ENCODE measurements around the gene GDAP1L1. TPM values are rescaled to one million over a fixed set of nuclear protein-coding genes. Genes with fewer than 3 reads are reported as not detected.
"Not testable (repeated sequence)": the region's sequence is repeated elsewhere in the genome, so short reads cannot be mapped to it uniquely, and the experiment has no call there.

GDAP1L1 gene
- total and polyA plus RNA-seq, 8 donors, result 0.25 to 1.5 (median 0.61) TPM; not detected in 3

- intact Hi-C loops (cut with DNase I; ENCODE audit: low total_unique reads), result no loop called here
- no peak overlapping the region for H3K27ac ChIP-seq
- TF ChIP-seq POLR2AphosphoS5 (IDR thresholded peaks at IDR 0.05), result no peak
- DNase-seq, result no peak
- no peaks in the 10 kb centered on the region for H3K4me1 ChIP-seq
- no peak overlapping the region for H3K4me3 ChIP-seq
- H3K9me3 ChIP-seq, result no peaks in the 10 kb centered on the region
- H3K27me3 ChIP-seq, result peaks cover 0 to 5% (median 0%) of the 10 kb centered on the region in 3 donors
- 83 to 94% (median 91%) methylated on average over 2 of the region's 2 CpGs for WGBS, 5 donors
- no peaks in the 10 kb centered on the region for H3K36me3 ChIP-seq
These were observed 72.8 kb downstream of the GDAP1L1 start for GRCh38 chr20:44319839-44320422.

GRCh38 chr20:44324343-44324742 is 77.2 kb downstream of the GDAP1L1 start:
- Histone ChIP-seq H3K27me3 (peaks cover 0 to 35% (median 9%) of the 10 kb centered on the region in 3 donors), H3K4me1 (peaks cover 0 to 7% (median 6%) of the 10 kb centered on the region in 4 donors), H3K4me3 (no peak overlapping the region), H3K36me3 (no peaks in the 10 kb centered on the region), H3K9me3 (no peaks in the 10 kb centered on the region), H3K27ac (no peak overlapping the region)
- WGBS, 5 donors, result 0 to 17% (median 13%) methylated on average over 1 of the region's 1 CpG
- TF ChIP-seq POLR2A (IDR thresholded peaks at IDR 0.05) (no peak), POLR2AphosphoS5 (IDR thresholded peaks at IDR 0.05) (no peak), EP300 (IDR thresholded peaks at IDR 0.05) (no peak)
- TF ChIP-seq, protein P1, sequence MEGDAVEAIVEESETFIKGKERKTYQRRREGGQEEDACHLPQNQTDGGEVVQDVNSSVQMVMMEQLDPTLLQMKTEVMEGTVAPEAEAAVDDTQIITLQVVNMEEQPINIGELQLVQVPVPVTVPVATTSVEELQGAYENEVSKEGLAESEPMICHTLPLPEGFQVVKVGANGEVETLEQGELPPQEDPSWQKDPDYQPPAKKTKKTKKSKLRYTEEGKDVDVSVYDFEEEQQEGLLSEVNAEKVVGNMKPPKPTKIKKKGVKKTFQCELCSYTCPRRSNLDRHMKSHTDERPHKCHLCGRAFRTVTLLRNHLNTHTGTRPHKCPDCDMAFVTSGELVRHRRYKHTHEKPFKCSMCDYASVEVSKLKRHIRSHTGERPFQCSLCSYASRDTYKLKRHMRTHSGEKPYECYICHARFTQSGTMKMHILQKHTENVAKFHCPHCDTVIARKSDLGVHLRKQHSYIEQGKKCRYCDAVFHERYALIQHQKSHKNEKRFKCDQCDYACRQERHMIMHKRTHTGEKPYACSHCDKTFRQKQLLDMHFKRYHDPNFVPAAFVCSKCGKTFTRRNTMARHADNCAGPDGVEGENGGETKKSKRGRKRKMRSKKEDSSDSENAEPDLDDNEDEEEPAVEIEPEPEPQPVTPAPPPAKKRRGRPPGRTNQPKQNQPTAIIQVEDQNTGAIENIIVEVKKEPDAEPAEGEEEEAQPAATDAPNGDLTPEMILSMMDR (IDR thresholded peaks at IDR 0.05), result no peak
- peak in 1 of 2 donors; percentile 16 for DNase-seq
- intact Hi-C loops (cut with DNase I; ENCODE audit: low total_unique reads), result no loop called here

- intact Hi-C loops (cut with DNase I; ENCODE audit: low total_unique reads), result no loop called here
- no peak for TF ChIP-seq EP300 (IDR thresholded peaks at IDR 0.05)
- TF ChIP-seq, protein P1 (IDR thresholded peaks at IDR 0.05), result no peak
- no peak for TF ChIP-seq POLR2A (IDR thresholded peaks at IDR 0.05)
- TF ChIP-seq POLR2AphosphoS5 (IDR thresholded peaks at IDR 0.05), result no peak
- peak overlapping the region; percentile 35 to 48 (median 39) for H3K4me3 ChIP-seq
- H3K4me1 ChIP-seq, result peaks cover 0 to 7% (median 6%) of the 10 kb centered on the region in 4 donors
- WGBS, 5 donors, result 11 to 24% (median 13%) methylated on average over 20 to 50 of the region's 50 CpGs
- peak in 1 of 2 donors; percentile 48 for DNase-seq
- H3K36me3 ChIP-seq, result no peaks in the 10 kb centered on the region
- peaks cover 0 to 53% (median 9%) of the 10 kb centered on the region in 3 donors for H3K27me3 ChIP-seq
- no peaks in the 10 kb centered on the region for H3K9me3 ChIP-seq
- no peak overlapping the region for H3K27ac ChIP-seq
These were observed 79.5 kb downstream of the GDAP1L1 start for GRCh38 chr20:44326391-44327159.

DNA sequence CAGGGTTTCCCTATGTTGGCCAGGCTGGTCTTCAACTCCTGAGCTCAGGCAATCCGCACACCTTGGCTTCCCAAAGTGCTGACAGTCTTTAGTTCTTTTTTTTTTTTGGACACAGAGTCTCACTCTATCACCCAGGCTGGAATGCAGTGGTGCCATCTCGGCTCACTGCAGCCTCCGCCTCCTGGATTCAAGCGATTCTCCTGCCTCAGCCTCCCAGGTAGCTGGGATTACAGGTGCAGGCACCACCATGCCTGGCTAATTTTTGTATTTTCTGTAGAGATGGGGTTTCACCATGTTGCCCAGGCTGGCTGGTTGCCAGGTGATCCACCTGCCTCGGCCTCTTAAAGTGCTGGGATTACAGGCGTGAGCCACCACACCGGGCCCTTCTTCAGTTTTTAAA is 80.6 kb downstream of the GDAP1L1 start:
- intact Hi-C loops (cut with DNase I; ENCODE audit: low total_unique reads); H3K9me3 ChIP-seq; H3K4me1 ChIP-seq; H3K36me3 ChIP-seq; DNase-seq; H3K4me3 ChIP-seq; H3K27ac ChIP-seq: not testable (repeated sequence)
- H3K27me3 ChIP-seq, result peaks cover 0 to 56% (median 9%) of the 10 kb centered on the region in 3 donors
- WGBS, 5 donors, result 86 to 94% (median 88%) methylated on average over 7 of the region's 7 CpGs

GRCh38 chr20:44328428-44328827 is 81.3 kb downstream of the GDAP1L1 start:
- no peak for TF ChIP-seq POLR2A (IDR thresholded peaks at IDR 0.05)
- Histone ChIP-seq H3K36me3 (no peaks in the 10 kb centered on the region), H3K4me3 (no peak overlapping the region), H3K9me3 (no peaks in the 10 kb centered on the region), H3K27me3 (peaks cover 0 to 56% (median 9%) of the 10 kb centered on the region in 3 donors), H3K27ac (no peak overlapping the region), H3K4me1 (peaks cover 0 to 7% (median 6%) of the 10 kb centered on the region in 4 donors)
- intact Hi-C loops (cut with DNase I; ENCODE audit: low total_unique reads), result no loop called here
- DNase-seq, result no peak
- 77 to 90% (median 85%) methylated on average over 4 of the region's 4 CpGs for WGBS, 5 donors

Other genes starting within 250 kb of the GDAP1L1 start
- gene JPH2, start 60.1 kb upstream of the GDAP1L1 start, total RNA-seq, result 10 to 100 TPM in 4 of 5 donors, 1 to 10 TPM in 1; 7.6 to 51.9 (median 38.9) TPM
- gene JPH2, start 60.1 kb upstream of the GDAP1L1 start, polyA plus RNA-seq, result 1 to 10 TPM in 2 of 3 donors, under 1 TPM in 1; 0.15 to 9.1 (median 1.1) TPM
- 10 to 100 TPM in 4 of 5 donors, 1 to 10 TPM in 1; 7.8 to 87.5 (median 31.9) TPM for gene OSER1, start 36.5 kb upstream of the GDAP1L1 start, total RNA-seq
- gene OSER1, start 36.5 kb upstream of the GDAP1L1 start, polyA plus RNA-seq, result 10 to 100 TPM; 22.9 to 33.5 (median 30.9) TPM
- gene FITM2, start 63.9 kb downstream of the GDAP1L1 start, total RNA-seq, result 1 to 10 TPM; 2.7 to 5.7 (median 5.3) TPM
- 1 to 10 TPM in 2 of 3 donors, under 1 TPM in 1; 0.46 to 2.5 (median 1.7) TPM for gene FITM2, start 63.9 kb downstream of the GDAP1L1 start, polyA plus RNA-seq
- not detected for gene R3HDML, start 89.7 kb downstream of the GDAP1L1 start, total RNA-seq
- not detected for gene R3HDML, start 89.7 kb downstream of the GDAP1L1 start, polyA plus RNA-seq
- 10 to 100 TPM; 10.3 to 64.8 (median 33.5) TPM for gene HNF4A, start 108.4 kb downstream of the GDAP1L1 start, total RNA-seq
- 10 to 100 TPM in 1 of 3 donors, 1 to 10 TPM in 2; 1.3 to 18.5 (median 9.2) TPM for gene HNF4A, start 108.4 kb downstream of the GDAP1L1 start, polyA plus RNA-seq
- gene TTPAL, start 228.6 kb downstream of the GDAP1L1 start, total RNA-seq, result 10 to 100 TPM in 1 of 5 donors, 1 to 10 TPM in 4; 3.5 to 18.3 (median 5.8) TPM
- 1 to 10 TPM; 2.1 to 4.2 (median 2.7) TPM for gene TTPAL, start 228.6 kb downstream of the GDAP1L1 start, polyA plus RNA-seq

Data from stomach (tissue), 9 donors.